GM19099 (cell line): Measurements from ENCODE around the gene HOXD3.

Experiments used
- POLR2A ChIP-seq: IDR thresholded peaks from 3 replicates; pipeline ENCODE4 v1.6.1; 2011; ENCODE audit warnings: low read depth; ENCODE audit not compliant: insufficient read length; ENCODE audit errors: extremely low read depth

Gene HOXD3

DNA sequence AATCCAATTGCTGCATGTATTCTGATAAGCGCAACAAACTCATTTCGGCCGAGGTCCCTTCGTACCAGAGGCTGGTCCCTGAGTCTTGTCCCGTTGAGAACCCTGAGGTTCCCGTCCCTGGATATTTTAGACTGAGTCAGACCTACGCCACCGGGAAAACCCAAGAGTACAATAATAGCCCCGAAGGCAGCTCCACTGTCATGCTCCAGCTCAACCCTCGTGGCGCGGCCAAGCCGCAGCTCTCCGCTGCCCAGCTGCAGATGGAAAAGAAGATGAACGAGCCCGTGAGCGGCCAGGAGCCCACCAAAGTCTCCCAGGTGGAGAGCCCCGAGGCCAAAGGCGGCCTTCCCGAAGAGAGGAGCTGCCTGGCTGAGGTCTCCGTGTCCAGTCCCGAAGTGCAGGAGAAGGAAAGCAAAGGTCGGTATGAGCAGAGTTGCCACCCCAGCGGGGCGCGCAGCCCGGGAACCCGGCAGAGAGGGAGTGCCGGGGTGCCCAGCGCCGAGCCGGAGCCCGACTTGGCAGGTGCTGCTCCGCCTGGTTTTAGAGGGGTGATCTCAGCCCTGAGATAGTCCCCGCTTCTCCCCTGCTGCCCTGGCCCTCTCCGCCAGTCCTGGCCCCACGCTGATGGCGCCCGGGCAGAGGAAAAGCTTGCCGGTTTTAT is 39.8 kb upstream of the HOXD3 start:
- no peak for TF ChIP-seq POLR2A

GRCh38 chr2:176117823-176118371 is 39.2 kb upstream of the HOXD3 start:
- TF ChIP-seq POLR2A: no peak

DNA sequence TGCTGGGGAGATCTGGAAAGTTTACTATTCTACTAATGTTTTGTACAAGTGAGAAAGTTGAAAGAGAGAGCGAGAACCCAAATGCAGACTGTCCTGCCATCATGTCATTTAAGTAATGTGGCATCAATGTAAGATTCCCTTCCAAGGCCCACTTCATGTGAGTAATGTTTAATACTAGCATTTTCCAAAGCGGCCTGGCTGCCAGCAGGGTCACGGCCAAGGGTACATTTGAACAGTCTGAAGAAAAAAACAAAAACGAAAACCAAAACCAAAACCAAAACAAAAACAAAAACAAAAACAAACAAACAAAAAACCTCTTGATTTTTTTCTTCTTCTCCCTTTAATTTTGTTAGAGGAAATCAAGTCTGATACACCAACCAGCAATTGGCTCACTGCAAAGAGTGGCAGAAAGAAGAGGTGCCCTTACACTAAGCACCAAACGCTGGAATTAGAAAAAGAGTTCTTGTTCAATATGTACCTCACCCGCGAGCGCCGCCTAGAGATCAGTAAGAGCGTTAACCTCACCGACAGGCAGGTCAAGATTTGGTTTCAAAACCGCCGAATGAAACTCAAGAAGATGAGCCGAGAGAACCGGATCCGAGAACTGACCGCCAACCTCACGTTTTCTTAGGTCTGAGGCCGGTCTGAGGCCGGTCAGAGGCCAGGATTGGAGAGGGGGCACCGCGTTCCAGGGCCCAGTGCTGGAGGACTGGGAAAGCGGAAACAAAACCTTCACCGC is 38.3 kb upstream of the HOXD3 start:
- TF ChIP-seq POLR2A: no peak

DNA sequence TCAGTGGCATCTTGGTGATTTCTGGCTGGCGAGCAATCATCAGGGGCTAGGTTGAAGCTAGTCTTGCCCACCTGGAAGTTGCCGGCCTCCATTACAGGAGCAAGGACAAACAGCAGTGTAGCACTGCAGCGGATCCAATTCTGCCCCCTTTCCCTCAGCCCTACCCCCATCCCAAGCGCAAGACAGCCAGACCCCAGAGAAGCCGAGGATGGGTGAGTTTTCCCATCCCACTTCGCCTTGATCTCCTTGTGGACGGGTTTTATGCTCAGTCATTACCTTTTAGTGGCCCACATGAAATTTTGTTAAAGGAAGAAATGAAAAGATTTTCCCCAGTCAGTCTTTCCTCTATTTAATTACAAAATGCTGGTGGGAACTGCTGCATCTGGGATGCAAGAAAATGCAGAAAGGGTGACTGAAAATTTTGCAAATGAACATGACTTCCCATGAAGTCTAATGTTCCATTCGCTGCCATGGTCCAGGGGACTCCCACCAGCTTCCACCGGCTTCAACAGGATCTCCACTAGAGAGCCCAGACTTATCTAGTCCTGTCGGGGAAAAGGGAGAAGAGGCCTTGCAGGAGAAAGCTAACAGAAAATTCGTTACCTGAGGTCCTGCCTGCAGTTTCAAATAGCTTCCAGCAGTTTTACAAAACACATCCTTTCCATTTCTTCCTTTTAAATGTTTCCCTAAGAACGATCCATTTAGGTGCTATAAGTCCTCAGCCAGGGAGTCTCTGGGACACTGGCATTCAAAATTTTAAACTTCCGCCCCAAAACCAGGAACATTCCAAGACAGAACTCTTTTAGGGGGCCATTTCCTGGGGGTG is 36.5 kb upstream of the HOXD3 start:
- no peak for TF ChIP-seq POLR2A

DNA sequence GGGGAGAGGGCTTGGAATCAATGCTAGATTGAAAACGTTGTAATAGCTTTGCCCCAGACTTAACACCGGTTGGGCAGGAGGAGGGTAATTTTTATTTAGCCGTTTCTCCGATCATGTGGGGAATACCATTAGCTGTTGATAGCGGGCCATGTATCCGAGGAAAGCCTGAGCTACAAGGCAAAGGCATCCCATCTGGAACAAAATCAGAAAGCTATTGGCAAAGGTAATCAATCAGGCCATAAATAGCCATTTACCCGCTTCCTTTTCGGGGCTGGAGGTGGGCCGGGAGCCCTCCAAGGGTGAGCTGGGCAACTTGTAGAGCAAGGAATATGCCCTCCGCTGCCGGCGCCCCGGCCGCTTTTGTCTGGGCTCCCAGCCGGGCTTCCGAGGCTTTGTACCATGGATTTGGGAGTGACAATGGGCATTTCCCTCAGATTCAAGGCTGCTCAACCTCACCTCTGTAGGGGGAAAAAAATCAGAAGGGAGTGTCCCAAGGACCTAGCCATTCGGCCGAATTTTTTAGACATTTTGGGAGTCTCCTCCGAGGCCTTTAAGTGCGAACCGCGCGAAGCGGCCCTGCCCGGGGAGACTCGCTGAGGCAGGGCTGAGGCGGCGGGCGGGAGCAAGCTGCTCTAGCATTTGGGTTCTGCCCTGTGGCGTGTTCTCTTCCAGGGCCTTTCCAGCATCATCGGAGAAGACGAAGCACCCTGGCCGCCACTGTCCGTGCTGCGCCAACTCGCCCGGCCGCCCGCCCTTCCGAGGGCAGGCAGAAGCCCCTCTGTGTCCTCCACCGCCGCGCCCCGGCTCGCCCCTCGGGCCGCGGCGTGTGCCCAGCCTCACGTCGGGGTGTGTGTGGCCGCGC is 35.7 kb upstream of the HOXD3 start:
- TF ChIP-seq POLR2A: no peak

- TF ChIP-seq POLR2A: no peak
Measured at GRCh38 chr2:176122052-176122682, 34.9 kb upstream of the HOXD3 start.

DNA sequence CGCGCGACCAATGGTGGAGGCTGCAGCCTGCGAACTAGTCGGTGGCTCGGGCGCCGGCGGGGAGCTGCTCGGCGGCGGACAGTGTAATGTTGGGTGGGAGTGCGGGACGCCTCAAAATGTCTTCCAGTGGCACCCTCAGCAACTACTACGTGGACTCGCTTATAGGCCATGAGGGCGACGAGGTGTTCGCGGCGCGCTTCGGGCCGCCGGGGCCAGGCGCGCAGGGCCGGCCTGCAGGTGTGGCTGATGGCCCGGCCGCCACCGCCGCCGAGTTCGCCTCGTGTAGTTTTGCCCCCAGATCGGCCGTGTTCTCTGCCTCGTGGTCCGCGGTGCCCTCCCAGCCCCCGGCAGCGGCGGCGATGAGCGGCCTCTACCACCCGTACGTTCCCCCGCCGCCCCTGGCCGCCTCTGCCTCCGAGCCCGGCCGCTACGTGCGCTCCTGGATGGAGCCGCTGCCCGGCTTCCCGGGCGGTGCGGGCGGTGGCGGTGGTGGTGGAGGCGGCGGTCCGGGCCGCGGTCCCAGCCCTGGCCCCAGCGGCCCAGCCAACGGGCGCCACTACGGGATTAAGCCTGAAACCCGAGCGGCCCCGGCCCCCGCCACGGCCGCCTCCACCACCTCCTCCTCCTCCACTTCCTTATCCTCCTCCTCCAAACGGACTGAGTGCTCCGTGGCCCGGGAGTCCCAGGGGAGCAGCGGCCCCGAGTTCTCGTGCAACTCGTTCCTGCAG is 34.3 kb upstream of the HOXD3 start, which contains the start of gene HOXD9:
Gene HOXD9, plus strand, starts transcription at position 37 of the 728 bp plus-strand sequence. Its CDS starts 50 bp downstream, at position 87.
- TF ChIP-seq POLR2A: no peak

- TF ChIP-seq POLR2A: no peak
Measured at GRCh38 chr2:176123411-176124109, 33.5 kb upstream of the HOXD3 start.

GRCh38 chr2:176124110-176124946 is 32.8 kb upstream of the HOXD3 start:
- no peak for TF ChIP-seq POLR2A

DNA sequence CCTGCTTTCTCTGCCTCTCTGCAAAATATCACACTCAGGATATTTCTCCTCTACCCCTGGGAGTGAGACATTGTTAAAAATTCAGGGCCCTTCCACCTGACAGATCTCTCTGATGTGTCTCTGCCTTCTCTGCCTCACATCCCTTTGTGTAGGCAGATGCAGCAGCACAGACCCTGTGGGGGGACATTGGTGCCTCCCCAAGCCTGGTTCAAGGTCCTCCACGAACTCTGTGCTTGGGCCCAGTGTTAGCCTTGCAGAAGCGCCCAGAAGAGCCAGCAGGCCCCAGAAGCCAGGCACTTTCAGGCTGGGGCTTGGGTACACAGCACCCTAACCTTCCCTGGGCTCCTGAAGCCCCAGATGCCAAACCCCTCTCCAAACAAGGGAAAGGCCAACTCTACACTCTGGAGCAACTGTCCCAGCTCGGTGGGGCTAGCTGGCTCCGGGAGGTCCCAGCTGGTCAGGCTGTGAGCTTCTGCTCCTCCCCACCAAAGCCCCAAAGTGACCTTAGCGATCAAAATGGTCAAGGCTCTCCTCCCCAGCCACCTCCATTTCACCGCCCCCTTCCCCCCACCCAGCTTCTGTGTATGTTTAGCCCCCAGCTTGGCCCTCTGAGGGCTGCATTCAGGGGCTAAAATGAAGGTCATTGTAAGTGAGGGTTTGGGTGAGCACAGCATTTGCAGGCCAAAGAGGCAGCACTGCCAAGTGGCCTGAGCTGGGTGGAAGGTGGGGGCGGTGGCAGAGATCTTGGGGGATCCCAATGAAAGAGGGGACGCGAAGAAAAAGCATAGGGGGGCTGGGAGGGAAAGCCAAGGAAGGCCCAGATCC is 31.9 kb upstream of the HOXD3 start:
- no peak for TF ChIP-seq POLR2A

- no peak for TF ChIP-seq POLR2A
Measured at GRCh38 chr2:176125772-176126054, 31.4 kb upstream of the HOXD3 start.

DNA sequence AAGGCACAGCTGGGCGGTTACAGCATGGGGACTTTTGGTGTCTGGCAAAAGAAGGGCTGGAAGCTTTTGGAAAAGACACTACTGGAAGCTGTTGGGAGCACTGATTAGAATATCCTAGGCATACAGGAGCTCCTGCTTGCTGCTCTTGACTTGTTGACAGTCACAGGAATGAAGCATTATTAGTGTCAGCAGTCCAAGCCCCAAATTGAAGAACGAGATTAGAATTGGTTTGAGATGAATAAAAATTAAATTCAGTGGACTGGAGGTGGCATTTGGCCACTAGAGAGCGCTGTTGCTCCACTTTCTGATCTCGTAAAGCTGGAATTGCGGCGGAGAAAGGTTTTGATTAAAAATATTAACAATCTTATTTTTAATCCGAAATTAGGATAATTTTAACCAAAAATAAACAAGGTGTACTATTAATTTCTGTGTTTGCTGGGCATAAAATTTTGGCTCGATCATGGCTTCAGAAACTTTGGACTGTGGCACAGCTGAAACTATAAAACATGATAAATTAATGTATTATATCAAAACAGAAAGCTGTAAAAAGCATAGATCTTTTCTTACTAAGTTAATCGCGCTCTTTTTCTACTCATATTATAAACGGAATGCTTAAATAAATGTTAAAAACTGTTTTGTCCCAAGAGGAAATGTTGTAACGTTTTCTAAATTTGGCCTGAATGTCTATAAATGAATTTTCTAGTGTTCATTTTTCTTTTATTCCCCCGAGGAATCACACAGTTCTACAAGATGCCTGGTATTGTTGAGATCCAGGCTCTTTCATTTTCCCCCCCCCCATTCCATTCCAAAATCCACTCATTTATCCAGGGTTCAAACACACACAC is 30.0 kb upstream of the HOXD3 start:
- TF ChIP-seq POLR2A: no peak
